Stomach (tissue), 4 donors: ENCODE data around the gene ATP11B.

ENCODE experiments used
- CTCF ChIP-seq, 7 experiments: fragments of 450-650 bp in 4 of 7; fragments of 200-600 bp in 3 of 7; sonication (generic) in 3 of 7; IDR thresholded peaks; one replicate each; pipeline ENCODE4 v1.5.1; 2016 to 2019; ENCODE audit warnings: antibody characterized with exemption in 7 of 7, control low read depth in 2 of 7, mild to moderate bottlenecking in 1 of 7
- EP300 ChIP-seq: sonication (generic); formaldehyde crosslinking; IDR thresholded peaks from one replicate; pipeline ENCODE4 v1.6.1; 2017; ENCODE audit warnings: antibody characterized with exemption
- POLR2A ChIP-seq, 4 donors: fragments of 450-650 bp; IDR thresholded peaks; one replicate each; pipeline ENCODE4 v1.6.1; 2016; ENCODE audit warnings: antibody characterized with exemption in 4 of 4, control low read depth in 2 of 4, mild to moderate bottlenecking in 1 of 4, moderate library complexity in 1 of 4
- POLR2AphosphoS5 ChIP-seq, 3 donors: sonication (generic); formaldehyde crosslinking; IDR thresholded peaks; one replicate each; pipeline ENCODE4 v1.6.1; 2016; ENCODE audit warnings: antibody characterized with exemption in 3 of 3

DNA sequence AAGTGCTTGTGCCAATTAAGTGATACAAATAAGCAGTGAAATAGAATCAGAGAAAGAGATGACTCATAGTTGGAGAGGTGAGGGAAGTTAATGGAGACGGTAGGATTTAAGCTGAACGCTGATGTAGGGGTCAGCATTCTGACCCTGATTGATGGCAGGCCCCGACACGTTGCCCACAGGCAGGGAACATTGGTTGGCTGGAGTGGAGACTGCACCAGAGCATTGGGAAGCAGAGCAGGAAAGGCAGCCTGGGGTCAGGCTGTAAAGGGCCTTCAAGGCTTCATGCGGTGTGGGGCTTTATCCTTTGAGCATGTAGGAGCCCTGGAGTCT, 118.4 kb downstream of the ATP11B start:
- TF ChIP-seq CTCF (IDR thresholded peaks at IDR 0.05) (no peak), POLR2A (IDR thresholded peaks at IDR 0.05) (no peak), POLR2AphosphoS5 (IDR thresholded peaks at IDR 0.05) (no peak), EP300 (no peak)
